Stimulated activated CD4-positive, alpha-beta T cell treated with anti-CD3 and anti-CD28 coated beads, Interleukin-12 subunit alpha, Interleukin-12 subunit beta, amount 100 ng/mL, for 48 hours (primary cell): ENCODE measurements around the gene ATF5.
"Not testable (repeated sequence)": the region's sequence is repeated elsewhere in the genome, so short reads cannot be mapped to it uniquely, and the experiment has no call there.

Experiments used
- DNase-seq, 3 donors: peaks; one replicate each; pipeline ENCODE4 v3.0.0-alpha.2; 2020; ENCODE audit warnings: low read depth in 2 of 3, low spot score in 1 of 3

The ATF5 gene

DNA sequence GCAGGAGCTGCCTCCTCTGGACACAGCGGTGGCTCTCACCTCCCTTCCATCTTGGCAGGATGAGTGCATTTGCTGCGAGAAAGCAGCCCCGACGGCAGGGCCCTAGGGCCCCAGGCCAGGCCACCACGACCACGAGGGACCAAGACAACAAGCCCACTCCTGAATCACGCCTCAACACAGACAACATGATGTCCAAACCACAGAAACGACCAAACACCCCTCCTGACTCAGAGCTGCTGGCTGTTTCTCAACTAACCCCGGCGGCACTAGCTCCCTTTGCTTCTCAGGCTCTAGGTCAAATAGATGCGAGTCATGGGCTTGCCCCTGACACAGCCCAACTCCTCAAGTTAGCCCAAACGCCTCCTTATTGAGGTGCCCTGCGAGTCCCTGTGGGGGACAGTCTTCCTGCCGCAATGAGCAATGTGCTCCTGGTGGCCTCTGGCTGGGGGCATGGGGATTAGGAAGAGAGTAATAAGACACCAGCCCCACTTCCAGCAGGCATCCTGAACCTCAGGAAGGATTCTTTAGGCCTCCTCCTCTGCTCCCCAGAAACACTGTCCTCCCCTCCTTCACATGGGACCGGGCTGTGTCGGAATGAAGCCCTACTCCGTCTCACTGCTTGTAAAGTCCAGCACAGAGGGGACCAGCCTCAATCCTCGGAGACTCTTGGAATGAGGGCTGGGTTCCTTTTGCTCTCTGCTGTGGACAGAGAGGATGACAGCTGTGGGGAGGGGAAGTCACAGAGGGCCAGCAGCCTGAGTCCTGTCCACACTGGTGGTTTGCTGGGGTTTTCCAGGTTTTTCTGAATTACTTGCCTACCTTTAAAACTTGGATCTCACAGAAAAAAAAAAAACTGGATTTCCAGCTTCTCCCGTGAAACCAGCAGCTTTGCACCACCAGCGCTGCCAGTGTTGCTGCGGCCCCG lies 6.9 kb upstream of the ATF5 start:
- no peak for DNase-seq

DNA sequence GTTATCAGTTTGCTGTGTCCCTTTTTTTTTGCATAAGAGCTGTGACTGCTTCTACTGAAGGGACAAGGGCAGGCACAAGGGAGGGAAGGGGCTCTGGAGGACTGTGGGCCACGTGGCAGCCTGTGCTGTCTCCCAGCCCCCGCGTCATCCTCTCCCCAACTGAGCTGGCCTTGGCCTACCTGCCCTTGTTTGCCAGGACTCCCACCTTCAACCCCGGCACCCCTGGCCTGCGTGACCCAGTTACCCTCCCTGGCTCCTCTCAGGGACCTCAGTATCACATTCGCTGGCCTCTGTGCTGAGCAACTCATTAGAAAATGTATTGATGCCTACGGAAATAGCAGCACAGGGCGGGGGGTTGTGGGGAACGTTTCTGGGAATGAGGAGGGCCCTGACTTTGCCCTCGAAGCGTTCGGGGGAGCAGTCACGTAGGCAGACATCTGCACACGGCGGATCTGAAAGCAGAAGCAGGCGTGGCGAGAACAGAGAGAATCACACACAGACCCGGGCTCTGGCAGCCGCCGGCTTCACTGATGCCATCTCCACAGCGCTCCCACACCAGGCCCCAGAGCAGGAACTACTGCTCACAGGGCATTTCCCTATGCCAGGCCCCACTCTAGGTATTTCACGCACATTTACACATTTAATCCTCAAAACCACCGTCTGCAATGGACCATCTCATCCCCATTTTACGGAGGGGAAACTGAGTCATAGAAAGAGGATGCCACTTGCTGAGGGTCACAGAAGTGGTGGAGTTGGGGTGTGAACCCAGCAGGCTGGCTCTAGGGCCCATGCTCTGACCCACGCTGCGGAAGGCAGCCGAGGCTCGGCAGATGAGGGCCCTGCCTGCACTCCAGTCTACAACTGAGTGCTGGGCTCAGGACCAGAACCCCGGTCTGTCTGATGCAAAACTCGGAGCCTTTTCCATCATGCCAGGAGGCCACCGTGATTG lies 5.7 kb upstream of the ATF5 start:
- DNase-seq: no peak

DNA sequence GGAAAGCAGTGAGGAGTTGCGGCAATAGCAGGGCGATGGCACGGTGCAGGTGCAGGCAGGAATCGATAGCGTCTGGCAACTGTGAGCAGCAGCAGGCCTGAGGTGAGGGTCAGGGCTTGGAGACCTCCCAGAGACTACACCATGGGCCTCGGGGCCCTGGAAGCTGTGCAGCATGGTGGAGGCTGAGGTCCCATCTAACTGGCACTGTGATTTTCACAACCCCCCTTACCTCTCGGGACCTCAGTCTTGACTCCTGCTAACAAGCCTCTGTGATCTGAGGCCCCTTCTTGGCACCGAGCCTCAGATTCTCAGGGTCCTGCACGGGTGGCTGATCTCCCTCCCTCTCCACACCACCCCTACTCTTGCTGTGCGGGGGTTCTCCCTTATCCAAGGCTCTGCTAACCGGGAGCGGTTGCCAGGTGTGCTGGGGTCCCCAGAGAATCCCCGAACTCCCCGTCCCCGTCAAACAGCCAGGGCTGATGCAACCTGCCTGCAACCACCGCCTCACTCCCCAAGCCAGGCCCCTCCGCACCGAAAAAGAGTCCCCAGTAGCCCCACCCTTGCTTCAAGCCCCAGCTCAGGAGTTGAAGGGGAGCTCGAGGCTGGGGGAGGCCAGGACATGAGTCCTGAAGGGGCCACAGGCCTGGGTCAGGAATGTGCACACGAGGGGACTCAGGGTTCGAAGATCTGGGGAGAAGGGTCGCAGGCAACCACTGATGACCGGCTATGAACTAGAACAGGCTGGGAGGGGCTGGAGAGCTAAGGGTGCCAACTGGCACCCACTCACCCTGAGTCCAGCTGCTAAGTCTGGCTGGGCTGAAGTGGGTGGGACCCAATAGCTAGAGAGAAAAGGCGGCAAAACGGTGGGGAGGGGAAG lies 4.8 kb upstream of the ATF5 start:
- DNase-seq: no peak

DNA sequence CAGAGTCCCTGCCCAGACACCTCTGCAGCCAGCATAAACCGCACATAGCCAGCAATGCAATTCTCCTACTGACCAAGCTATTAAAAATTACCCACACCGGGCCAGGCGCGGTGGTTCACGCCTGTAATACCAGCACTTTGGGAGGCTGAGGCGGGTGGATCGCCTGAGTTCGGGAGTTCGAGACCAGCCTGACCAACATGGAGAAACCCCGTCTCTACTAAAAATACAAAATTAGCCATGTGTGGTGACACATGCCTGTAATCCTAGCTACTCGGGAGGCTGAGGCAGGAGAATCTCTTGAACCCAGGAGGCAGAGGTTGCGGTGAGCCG lies 4.2 kb upstream of the ATF5 start:
- DNase-seq: not testable (repeated sequence)

DNA sequence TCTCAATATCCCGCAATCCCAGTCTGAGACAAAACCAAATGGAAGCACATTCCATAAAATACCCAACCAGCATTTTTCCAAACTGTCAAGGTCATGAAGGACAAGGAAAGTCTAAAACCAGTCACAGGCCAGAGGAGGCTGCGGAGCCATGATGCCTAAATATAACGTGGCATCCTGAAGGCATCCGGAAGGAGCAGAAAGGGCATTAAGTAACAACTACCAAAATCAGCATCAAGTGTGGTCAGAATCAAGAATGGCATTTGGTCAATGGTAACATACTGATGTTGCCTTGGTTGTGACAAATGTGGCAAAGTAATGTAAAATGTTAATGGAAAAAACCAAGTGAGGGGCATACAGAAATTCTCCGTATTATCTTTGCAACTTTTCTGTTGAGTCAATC lies 3.5 kb upstream of the ATF5 start:
- DNase-seq: no peak

DNA sequence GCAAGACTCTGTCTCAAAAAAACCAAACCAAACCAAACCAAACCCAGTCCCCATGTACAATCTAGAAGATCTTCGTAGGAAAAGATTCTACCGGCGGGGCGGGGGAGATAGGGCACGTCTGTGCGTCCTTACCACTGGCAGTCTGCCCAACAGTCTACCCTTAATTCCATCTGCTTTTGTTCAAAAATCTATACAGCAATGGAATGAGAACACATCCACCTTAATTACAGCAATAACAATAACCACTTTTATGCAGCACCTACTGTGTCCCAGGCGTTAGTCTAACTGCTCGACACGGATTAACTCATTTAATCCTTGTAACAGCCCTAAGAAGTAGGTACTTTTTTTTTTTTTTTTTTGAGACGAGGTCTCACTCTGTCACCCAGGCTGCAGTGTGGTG lies 2.5 kb upstream of the ATF5 start:
- DNase-seq: no peak

DNA sequence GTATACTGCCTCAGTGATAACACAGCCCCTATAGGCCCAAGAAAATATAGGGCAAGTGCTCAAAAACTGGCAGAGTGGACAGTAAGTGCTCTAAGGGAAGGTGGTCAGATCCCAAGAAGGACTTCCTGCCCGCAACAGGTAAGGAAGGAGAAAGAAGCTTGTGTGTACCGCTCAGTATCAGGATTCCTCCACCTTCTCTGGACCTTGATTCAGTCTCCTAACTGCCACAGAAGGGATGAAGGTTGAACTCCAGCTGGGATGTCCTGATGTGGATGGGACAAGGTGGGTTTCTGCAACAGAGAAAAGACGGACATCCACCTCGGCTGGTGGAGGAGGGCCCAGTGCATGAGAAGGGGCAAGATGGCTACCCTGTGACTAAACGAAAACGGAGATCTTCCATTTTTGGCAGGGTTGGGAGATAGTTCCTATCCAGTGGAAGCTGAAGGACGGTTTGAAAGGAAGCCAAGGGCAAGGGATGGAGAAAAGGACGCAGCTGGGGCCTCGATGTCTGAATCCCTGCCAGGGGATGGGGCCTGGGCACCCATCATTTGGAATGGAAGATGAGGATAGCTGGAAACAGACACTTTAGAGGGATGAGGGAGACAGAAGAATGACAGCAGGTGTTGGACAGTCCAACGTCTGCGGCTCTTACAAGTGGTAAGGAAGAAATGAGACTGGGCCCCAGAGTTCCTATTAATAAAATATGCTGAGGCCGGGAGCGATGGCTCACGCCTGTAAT lies 1.3 kb upstream of the ATF5 start:
- no peak for DNase-seq

DNA sequence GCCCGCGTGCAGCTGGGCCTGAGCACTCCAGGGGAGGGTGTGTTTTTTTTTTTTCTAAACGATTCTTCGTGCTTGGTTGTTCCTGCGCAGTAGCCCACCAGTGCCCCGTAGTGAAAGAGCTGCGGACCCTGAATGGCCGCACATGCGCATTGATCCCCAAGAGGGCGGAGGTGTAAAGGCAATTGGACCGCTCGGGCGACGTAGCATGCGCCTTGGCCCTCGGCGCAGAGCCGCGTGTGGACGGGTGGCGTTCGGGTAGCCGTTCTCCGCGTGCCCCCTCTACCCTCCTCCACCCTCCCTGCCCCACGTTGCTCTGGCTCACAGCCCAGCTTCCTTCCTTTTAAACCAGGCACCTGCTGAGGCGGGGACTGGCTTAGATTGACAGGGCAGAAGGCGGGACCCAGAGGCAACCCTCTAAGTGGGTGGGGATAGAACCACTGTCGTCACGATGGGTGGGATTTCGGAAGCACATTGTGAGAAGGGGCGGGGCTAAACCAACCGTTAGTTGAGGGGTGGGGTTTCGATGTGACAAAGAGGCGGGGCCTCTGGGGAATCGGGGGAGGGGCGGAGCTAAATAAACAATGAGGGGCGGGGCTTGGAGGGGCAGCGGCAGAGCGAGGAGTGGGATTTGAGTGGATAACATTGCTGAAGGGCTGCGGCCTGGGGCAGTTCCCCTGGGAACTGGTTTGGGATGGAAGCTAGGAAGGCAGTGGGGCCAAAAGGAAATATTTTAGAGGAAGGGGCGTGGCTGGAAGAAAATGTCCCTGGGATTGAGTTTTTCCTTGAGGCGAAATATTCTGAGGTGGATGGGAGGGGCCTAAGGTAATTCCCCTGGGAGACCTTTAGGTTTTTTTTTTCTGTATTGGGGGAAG lies 842 bp downstream of the ATF5 start:
- peak; percentile 86 to 98 (median 94) for DNase-seq

DNA sequence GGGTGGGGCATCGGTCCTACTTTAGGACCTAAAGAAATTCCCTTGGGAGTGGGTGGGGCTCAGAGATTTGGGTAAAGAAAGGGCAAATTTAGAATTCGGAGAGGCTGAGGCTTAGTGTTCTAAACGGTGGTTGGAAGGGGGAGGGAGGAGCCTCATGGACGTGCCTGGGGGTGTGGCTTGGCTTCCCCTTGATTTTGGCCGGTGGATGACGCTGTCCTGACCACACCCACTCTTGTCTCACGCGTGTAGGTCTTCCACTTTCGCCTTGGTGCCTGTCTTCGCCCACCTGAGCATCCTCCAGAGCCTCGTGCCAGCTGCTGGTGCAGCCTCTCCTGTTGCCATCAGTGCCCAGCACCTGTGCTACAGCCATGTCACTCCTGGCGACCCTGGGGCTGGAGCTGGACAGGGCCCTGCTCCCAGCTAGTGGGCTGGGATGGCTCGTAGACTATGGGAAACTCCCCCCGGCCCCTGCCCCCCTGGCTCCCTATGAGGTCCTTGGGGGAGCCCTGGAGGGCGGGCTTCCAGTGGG lies 1.5 kb downstream of the ATF5 start:
- no peak for DNase-seq

DNA sequence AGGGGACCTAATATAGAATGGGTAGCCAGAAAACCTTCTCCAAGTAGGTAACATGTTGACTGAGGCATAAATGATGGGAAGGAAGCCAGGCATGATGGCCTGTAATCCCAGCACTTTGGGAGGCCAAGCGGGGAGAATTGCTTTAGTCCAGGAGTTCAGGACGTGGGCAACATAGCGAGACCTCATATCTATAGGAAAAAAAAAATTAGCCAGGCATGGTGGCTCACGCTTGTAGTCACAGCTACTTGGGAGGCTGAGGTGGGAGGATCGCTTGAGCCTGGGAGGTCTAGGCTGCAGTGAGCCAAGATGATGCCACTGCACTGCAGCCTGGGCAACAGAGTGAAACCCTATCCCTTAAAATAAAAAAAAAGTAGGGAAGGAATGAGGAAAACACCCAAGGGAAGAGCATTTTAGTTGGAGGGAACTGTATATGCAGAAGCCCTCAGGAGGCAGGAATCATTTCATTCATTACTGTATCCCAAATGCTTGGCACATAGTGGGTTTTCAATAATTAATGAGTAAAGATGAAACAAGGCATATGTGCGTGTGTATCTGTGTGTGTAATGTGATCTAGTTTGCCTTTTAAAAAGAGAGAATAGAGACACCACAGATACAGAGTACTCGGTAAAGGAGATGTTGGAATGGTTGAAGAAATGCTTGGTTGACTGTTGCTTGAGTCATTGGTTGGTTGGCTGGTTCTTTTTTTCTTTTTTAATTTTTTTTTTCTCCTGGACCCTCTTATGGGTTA lies 2.5 kb downstream of the ATF5 start:
- no peak for DNase-seq

DNA sequence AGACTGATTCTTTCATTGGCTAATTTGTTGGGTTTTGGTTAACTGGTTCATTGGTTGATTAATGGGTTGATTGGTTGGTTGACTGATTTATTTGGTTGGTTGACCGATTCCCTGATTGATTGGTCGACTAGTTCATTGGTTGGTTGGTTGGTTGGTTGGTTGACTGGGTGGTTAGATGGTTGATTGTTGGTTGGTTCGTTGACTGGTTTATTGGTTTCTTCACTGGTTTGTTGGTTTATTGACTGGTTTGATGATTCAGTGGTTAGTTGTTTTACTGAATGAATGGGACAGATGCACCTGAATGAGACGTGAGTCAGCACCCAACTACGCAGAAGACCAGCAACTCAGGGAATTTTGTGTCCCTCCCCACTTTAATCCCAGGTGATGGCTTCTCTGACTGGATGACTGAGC lies 3.0 kb downstream of the ATF5 start:
- no peak for DNase-seq

DNA sequence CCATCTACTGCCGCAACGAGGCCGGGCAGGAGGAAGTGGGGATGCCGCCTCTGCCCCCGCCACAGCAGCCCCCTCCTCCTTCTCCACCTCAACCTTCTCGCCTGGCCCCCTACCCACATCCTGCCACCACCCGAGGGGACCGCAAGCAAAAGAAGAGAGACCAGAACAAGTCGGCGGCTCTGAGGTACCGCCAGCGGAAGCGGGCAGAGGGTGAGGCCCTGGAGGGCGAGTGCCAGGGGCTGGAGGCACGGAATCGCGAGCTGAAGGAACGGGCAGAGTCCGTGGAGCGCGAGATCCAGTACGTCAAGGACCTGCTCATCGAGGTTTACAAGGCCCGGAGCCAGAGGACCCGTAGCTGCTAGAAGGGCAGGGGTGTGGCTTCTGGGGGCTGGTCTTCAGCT lies 3.7 kb downstream of the ATF5 start:
- DNase-seq: no peak

DNA sequence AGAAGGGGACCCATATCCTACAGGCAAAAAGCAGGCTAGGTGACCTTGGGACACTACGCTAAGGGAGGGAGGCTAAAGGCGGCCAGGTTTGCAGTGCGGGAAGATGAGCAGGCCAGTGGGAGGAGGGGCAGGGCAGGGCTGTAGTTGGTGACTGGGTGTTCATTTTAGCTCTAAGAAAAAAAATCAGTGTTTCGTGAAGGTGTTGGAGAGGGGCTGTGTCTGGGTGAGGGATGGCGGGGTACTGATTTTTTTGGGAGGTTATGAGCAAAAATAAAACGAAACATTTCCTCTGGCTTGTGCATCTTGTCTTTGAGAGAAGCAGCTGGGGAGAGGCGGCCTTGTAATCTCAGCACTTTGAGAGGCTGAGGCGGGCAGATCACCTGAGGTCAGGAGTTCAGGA lies 4.6 kb downstream of the ATF5 start:
- no peak for DNase-seq

DNA sequence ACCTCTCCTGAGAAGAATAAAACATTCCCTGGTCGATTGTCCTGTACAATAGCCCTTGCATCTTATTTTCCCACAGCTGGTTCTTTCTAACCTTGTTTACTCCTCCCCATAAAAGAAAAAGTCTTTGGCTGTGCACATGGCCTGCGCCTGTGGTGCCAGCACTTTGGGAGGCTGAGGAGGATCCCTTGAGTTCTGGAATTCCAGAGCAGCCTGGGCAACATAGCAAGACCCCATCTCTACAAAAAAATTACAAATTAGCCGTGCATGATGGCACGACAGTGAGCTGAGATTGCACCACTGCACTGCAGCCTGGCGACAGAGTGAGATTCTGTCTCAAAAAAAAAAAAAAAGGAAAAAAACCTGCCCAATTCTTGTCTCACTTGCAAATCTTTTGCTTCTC lies 7.5 kb downstream of the ATF5 start:
- DNase-seq: no peak

DNA sequence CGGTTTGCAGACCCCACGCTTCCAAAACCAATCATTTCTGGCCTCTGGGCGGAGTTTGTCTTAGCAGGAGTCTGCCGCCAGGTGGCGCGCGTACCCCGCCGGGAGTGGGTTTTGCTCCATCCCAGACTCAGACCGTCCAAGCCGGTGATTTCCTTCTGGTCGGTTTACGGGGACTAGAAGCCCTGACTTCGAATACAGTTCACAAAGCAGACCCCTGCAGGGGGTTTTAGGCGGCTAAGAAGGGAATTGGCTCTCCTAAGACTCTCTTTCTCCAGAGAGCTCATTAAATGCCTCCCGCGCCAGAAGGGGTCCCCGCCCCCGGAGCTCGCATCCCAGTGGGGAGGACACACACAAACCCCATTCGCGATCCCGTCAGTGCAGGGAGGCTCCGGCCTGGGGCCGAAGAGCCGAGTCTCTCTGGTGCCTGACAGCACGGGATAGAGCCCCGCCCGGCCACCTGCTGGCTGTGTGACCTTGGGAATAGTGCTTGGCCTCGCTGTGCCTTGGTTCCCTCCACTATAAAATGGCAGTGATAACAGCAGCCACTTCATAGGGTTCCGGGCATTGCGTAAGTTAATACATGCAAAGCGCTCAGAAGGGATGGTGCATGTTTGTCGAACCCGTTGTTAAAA lies 8.9 kb downstream of the ATF5 start:
- peak; percentile 68 to 79 (median 69) for DNase-seq

DNA sequence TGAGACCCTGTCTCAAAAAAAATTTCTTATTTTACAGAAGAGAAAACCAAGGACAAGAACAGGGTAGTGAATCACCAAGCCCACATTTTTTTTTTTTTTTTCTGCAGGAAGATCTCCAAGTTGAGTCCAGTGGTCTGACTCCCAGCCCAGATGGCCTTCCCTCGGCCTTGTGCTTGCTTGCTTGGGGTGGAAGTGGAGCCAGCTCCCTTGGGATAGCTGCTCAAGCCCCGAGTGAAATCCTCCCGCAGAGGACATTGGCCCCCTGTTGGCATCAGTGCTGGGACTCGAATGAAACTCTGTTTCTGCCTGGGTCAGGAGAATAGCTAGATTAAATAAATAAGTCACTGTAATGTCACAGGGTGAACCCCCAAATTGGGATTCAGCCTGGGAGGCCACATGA lies 9.7 kb downstream of the ATF5 start:
- DNase-seq: no peak

DNA sequence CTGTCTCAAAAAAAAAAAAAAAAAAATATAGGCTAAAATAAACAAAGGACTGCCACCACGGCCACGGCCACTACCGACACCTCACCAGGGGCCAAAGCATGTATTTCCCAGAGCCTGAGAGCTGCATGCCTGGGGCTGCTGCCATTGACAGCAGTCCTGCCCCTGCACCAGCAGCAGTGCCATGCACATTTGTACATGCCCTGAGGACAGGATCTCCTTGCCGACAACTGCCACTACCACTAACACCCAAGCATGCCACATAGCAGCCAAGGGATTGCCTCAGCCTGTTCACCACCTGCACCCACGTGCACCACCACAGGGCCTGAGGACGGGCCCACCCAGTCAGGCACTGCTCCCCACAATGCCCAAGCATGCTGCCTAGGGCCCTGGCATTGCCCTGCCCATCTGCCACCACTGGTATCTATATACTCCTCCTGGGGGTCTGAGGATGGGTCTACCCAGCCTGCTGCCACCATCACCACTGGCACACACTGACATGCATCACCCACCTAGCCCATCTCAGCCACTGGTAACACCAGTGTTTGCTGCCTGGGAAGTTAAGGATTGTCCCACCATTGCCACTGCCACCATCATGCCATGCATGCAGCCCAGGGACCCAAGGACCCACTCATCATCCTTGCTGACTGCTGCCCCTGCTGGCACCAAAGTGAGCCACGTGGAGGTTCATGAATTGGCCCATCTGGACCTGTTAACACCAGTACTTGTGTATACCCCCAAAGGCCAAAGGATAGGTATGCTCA lies 10.9 kb downstream of the ATF5 start:
- DNase-seq: no peak

DNA sequence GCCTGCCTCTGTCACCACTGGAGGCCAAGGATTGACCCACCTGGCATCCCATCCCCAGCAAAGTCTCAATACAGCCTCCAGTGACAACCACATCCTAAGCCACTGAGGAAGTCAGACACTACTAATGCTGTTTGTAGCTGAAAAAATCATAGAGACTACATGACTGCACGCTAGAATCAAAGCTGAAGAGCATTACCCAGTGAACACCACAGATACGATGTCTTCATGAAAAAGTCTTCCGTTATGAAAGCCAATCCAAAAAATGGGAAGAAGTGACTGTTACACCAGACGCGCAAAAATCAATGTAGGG lies 11.4 kb downstream of the ATF5 start:
- no peak for DNase-seq
